HL-60/S4 treated with phorbol 12-myristate 13-acetate at 8.2 ng/mL for 4 days and 3 days (cell line): ENCODE results near the gene WDR1.

ENCODE experiments used
- in situ Hi-C: fragments of 300-500 bp; cut with MboI; formaldehyde crosslinking; loops from 2 replicates; pipeline ENCODE4 v1.15.0; 2022; ENCODE audit warnings: low sequenced_read_pairs

WDR1 gene

GRCh38 chr4:10050261-10050661 lies 66.3 kb downstream of the WDR1 start:
- in situ Hi-C loops, result no loop called here

GRCh38 chr4:10048941-10049697 lies 67.5 kb downstream of the WDR1 start:
- in situ Hi-C loops, result no loop called here

DNA sequence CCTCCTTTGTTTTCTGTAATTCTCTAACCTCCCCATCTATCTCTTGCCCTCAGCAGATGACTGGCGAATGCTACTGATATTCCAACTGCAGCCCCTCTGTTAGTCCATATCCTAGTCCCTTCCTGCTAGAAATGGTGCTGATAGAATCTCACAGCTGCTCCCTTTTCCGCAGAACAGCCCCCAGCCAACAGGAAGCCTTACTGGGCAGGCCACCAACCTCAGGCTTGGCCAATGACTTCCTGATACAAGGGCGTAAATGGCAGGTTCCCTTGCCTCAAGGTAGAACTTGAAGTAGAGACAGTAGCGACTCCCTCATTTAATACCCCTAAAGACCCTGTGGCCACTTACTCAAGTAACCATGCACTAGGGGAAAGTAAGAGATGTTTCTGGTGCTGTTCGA lies 68.6 kb downstream of the WDR1 start:
- in situ Hi-C loops, result no loop called here

DNA sequence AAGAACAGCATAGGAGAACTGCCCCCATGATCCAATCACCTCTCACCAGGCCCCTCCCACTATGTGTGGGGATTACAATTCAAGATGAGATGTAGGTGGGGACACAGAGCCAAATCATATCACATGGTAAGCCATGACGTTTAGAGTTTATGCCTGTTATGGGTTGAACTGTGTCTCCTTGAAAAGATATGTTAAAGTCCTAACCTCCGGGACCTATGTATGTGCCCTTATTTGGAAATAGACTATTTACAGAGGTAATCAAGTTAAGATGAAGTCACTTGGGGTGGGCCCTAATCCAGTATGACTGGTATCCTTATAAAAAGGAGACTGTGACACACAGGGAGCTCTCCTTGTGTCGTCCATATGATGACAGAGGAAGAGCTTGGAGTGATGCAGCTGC lies 70.1 kb downstream of the WDR1 start:
- in situ Hi-C loops, result no loop called here

DNA sequence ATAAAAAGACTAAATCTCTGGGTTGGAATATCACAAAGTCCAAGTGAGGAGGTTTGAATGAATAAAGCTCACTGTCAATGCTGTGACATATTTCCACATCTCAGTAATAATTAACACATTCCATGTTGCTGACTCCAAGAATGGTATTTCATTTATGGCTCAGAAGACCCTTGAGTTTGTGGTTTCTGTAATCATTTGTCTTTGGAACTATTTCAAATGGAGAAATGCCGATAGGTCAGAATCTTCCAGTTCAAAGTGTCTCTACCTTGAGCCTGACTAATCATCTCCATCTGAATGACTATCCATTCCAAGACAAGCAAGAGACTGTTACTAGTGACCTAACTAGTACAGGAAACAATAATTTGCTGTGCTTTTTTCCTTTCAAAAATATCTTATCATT lies 71.1 kb downstream of the WDR1 start:
- in situ Hi-C loops, result no loop called here

DNA sequence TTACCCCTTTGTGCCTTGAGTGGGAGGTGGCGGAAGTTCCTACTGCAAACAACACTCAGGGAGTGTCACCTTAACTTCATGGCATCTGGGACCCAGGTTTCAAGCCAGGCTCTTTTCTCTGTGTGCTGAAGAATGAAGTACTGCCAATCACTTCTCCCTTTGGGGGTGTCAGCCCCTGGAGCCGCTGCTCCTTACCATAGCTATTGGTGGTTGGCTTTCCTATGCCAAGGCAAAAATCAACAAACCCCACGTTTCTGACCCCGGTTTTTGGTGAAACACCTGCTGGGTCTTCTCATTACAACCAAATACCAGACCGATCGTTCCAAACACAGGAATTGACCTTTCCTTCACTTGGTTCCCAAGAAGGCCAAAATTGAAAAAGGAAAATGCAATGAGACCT lies 75.6 kb downstream of the WDR1 start:
- in situ Hi-C loops, result no loop called here

- in situ Hi-C loops, result no loop called here
These were observed 76.3 kb downstream of the WDR1 start for GRCh38 chr4:10040049-10040892.

DNA sequence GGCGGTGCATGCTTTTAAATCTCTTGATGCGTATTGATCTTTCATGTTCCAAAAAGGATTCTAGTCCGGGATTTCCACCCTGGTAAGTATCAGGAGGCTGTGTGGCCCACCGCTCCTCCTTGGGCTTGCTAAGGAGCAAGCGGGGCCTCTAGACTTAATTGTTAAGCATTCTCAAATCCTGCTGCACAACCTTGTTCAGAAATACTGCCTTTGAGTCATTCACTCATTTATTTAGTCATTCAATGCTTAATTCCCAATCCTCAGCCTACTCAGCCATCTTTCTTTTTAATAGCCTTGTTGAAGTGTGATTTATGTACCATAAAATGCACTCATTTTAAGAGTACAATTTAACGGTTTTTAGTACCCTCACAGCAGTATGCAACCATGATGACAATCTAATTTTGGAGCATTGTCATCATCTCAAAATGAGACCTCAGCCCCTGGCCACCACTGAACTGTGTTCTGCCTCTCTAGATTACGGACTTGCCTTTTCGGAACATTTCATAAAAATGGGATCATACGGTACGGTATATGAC lies 79.7 kb downstream of the WDR1 start:
- in situ Hi-C loops, result no loop called here

GRCh38 chr4:10035130-10035529 lies 81.5 kb downstream of the WDR1 start:
- in situ Hi-C loops, result no loop called here

DNA sequence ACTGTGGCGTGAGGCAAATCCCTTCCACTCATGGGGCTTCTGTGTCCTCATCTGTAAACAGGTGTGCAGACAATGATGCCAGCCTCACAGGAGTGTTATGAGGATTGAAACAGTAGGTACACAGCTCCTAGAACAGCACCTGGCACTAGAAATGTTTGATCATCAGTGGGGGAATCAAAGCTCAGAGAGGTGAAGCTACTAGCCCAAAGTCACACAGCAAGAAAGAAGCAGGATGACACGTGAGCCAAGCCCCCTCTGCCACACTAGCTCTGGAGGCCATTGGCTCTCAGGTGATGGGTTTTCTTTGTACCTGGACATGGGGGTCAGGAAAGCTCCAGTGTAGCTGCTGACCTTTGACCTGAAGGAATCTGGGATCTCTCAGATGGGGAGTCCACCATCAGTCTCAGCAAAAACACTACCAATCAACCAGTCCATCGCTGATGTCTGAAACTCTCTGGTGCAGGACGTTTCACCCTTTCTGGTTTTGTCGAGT lies 81.9 kb downstream of the WDR1 start:
- in situ Hi-C loops, result no loop called here

- in situ Hi-C loops, result no loop called here
These were observed 82.5 kb downstream of the WDR1 start for GRCh38 chr4:10034136-10034535.

DNA sequence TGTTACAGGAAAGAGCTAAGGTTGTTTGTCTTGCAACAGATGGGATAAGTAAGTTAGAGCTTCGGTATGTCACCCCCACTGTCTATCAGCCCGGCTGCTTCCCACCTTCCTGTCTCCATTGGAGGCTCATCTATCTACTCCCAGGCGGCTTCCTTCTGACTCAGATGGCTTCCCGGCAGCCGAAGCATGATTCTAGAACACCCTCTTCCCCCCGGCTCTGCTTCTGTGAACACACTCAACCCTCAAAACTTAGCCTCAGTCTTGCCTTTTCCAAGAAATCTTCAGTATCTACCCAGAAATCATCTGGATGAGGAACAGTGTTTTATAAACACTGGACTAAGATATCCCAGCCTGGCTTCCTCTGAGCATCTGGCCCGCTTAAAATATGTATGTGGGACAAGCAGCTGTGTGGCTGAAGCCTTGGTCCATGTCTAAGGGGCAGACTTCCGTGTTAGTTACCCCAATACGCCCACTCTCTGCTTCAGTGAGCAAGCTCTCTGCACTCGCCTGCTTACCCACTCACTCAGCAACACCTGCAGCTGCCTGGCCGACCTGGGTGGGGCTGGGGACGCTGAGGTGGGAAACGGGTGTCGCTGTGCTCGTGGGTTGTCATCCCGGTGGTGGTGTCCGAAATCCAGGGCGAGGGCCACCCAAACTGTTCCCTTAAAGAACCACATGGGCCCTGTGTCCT lies 83.3 kb downstream of the WDR1 start:
- in situ Hi-C loops, result no loop called here

DNA sequence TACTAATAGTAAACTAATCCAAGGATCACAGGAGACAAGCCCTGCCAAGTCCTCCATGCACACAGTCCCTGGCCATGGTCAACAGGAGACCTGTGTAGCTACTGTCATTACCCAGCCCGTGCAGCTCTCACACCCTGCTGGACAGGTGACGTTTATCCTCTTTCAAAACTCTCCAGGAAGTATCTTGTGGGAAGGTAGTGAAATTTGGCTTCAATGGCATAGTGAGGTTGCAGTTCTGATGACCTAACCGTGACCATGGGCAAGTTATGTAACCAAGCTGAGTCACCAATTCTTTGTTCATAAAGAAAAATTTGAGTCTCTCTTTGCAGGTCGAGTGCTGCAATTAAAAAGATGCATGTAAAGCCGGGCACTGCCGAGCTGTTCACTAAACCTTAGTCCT lies 84.0 kb downstream of the WDR1 start:
- in situ Hi-C loops, result no loop called here

- in situ Hi-C loops, result no loop called here
These were observed 84.7 kb downstream of the WDR1 start for GRCh38 chr4:10031668-10032590.

- in situ Hi-C loops, result no loop called here
These were observed 85.5 kb downstream of the WDR1 start for GRCh38 chr4:10030972-10031667.

- in situ Hi-C loops, result no loop called here
These were observed 87.2 kb downstream of the WDR1 start for GRCh38 chr4:10029403-10029802.

- in situ Hi-C loops, result no loop called here
These were observed 87.7 kb downstream of the WDR1 start for GRCh38 chr4:10028910-10029309.

- in situ Hi-C loops, result no loop called here
These were observed 90.1 kb downstream of the WDR1 start for GRCh38 chr4:10026485-10026884.

GRCh38 chr4:10025230-10025806 lies 91.3 kb downstream of the WDR1 start:
- in situ Hi-C loops, result no loop called here
